ENCODE measurements around the gene SCUBE3.

GRCh38 chr6:35228481-35228880, 14.7 kb downstream of the SCUBE3 start:
- TF ChIP-seq CTCF (IDR thresholded peaks at IDR 0.05; ENCODE audit: insufficient read depth, low read length) (no peak), SPI1 (IDR thresholded peaks at IDR 0.05; ENCODE audit: borderline replicate concordance, low read depth) (no peak), REST (IDR thresholded peaks at IDR 0.05; ENCODE audit: insufficient replicate concordance, low read depth) (no peak), GABPA (IDR thresholded peaks at IDR 0.05; ENCODE audit: low read depth) (no peak), POLR2AphosphoS5 (IDR thresholded peaks at IDR 0.05; ENCODE audit: low read depth) (no peak)

All from HL-60 (cell line).